T-helper 1 cell treated with Interleukin-12 subunit alpha and Interleukin-12 subunit beta and Interleukin-4 antibody, amounts not matched to agents 30 ng/mL and 1 ng/mL, for 36 hours (primary cell): Measurements from ENCODE around the gene FUNDC1. TPM values are rescaled to one million over a fixed set of nuclear protein-coding genes. Genes with fewer than 3 reads are reported as not detected.
"Not testable (repeated sequence)": the region's sequence is repeated elsewhere in the genome, so short reads cannot be mapped to it uniquely, and the experiment has no call there.

Source experiments
- intact Hi-C: fragments of 100-400 bp; cut with micrococcal nuclease; formaldehyde crosslinking; loops from one replicate; pipeline ENCODE4 v1.15.1; 2024
- total RNA-seq: library from RNA; stranded (reverse); gene quantifications from 2 replicates; pipeline ENCODE4 v1.2.3, GENCODE V29; 2022

FUNDC1 gene, protein sequence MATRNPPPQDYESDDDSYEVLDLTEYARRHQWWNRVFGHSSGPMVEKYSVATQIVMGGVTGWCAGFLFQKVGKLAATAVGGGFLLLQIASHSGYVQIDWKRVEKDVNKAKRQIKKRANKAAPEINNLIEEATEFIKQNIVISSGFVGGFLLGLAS
- 8.3 and 8.5 TPM in 2 replicates for total RNA-seq

DNA sequence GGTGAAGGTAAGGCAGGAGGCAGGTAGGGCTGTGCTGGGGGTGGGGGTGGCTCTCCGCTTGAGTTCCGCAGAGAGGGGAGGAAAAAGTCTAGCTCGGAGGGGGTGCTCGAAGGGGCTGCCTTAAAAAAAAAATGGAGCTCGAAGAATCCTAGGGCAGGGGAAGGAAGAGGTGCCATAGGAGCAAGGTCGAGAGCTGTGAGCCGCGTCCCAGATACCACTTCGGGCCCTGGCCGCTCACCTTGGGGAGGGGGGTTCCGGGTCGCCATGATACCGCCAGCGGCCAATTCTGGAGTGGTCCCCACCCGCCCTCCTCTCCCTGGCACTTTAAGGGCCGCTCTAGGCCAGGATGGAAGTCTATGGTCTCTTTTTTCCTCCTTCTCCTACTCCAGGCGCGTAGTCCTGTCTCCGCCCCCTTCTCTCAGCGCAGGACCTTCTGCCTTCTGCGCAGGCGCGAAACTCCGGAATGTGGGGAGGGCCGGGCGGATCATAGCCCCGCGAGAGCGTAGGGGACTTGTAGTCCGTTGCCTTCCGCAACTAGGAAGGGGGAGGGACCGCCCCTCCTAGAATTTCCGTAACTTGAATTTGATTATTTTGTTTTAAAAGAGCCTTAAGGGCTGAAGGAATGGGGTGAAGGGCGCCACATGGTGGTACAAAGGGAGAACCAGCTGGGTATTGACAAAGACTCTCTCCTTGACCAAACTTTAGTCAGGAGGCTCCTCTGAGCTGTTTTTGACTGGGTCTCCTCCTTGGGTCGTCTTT is at the start of gene FUNDC1:
FUNDC1 (minus strand) TSS at position 293 of the 759 bp plus-strand sequence; CDS start at position 266, 27 bp downstream.
- intact Hi-C loops: loop anchor here (1.0 to 5.0 kb wide), 7 partner anchors 198 to 644 kb away; partner anchors contain the start of gene KDM6A

DNA sequence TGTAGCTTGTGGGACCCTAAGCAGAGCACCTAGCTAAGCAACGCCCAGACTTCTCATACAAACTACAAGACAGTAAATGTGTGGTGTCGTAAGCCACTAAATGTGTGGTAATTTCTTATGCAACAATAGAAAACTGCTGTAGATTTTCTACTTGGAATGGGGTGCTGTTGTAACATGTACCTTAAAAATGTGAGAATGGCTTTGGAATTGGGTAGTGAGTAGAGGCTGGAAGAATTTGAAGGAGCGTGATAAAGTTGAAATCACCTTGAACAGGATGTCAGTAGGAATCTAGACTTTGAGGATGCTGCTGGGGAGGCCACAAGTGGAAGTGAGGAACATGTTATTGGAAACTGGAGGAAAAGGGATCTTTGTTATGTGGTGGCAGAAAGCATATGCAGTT is 43.2 kb upstream of the FUNDC1 start:
- intact Hi-C loops: no loop called here

DNA sequence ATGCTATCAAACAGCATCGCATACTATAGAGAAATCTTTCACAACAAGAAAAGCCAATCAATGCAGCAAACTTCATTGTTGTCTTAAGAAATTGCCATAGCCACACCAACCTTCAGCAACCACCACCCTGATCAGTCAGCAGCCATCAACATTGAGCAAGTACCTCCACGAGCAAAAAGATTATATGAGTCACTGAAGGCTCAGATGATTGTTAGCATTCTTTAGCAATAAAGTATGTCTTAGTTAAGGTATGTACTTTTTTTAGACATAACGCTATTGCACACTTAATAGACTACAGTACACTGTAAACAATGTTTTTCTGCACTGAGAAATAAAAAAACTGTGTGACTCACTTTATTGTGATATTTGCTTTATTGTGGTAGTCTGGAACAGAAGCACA is 37.8 kb upstream of the FUNDC1 start:
- intact Hi-C loops: no loop called here

DNA sequence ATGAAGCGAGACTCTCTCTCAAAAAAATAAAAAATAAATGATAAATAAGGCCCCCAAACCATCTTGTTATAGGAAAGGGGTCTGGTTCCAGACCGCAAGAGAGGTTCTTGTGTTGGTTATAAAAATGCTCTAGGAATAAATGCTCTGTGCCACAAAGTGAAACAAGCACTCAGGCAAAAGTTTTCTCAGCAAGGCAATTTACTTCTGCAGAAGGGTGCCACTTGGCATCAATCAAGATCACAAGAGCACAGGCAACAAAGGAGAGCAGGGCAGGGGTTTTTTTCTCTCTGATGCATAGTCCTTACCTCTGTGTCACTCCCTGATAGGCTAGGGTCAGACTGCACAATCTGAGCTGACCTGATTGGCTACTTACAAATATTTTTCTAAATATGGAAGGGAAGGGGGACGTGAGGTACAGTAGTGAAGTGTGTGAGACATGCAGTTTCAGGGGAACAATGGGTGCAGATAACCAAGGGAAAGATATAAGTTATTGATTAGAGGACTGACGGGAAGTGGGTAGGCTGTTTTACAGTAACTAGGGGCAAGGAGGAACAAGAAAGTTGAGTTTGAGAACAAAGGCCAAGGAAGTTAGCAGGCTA is 29.8 kb upstream of the FUNDC1 start:
- intact Hi-C loops: no loop called here

DNA sequence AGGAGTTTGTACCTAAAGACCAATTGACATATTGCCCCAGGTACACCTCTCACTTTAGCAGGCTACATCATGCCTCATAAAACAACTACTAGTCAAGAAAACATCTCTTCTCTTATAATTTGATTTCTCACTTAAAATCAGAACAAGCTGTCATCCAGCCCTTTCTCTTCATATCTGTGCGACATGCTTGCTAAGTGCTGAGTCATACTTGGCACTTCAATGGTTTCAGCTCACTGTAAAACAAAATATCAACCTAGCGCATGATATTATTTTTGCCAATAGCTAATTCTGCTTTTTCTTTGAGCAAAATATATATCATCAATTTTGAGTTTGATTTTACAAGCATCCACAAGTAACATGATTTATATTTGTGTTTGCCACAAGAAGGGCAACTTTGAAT is 27.9 kb upstream of the FUNDC1 start:
- intact Hi-C loops: no loop called here

DNA sequence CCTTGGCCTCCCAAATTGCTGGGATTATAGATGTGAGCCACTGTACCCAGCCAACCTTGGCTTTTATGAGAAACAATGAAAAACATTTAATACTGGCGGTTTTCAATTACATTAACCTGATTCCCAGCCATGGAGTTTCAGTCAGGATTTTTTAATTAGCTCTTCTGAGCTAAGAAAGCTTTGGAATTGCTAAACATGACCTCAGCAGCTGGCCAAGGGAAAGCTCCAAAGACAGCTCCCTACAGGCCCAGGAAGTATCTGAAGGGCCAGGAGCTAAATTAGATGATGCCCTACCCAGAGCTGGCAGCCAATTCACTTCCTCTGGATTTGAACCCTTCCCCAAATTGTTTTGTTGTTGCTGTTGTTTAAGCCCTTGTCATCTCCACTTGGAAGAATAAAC is 26.5 kb upstream of the FUNDC1 start:
- intact Hi-C loops: no loop called here

DNA sequence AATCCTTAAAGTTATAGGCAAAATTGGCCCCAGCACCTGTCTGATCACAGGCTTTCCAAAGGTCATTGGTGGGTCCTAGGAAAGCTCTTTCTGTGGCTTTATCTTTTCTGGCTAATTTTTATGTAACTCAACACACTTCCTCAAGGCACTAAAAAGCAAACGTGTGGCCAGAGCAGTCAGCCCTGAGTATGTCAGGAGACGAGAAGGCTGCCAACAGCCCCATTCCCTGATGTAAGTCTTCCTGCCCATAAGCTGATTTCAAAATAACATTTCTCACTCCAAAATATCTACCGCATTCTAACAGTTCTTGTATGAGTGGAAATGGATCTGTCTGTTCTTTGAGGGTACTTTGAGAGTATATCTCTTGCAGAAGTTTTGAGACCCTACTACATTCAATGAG is 25.5 kb upstream of the FUNDC1 start:
- intact Hi-C loops: no loop called here

DNA sequence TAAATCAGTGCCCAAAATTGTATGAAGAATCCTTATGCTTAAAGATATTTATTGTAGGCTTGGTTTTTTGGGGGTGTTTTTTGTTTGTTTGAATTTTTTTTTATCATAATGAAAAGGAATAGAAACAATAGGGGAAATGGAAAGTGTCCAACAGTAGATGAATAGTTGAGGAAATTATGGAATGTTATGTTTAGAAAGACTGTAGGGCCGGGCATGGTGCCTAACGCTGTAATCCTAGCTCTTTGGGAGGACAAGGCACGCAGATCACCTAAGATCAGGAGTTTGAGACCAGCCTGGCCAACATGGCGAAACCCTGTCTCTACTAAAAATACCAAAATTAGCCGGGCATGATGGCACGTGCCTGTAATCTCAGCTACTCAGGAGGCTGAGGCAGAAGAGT is 19.2 kb upstream of the FUNDC1 start:
- intact Hi-C loops: not testable (repeated sequence)

DNA sequence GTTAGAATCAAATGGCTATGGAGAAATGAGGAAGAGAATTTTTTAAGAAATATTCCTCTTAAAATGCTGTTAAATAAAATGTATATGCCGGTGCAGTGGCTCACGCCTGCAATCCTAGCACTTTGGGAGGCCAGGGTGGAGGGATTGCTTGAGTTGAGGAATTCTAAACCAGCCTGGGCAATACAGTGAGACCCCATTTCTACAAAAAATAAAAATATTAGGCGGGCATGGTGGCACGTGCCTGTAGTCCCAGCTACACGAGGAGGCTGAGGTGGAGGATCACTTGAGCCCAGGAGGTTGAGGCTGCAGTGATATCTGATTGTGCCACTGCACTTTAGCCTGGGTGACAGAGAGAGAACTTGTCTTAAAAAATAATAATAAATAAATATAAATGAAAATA is 7.9 kb upstream of the FUNDC1 start:
- intact Hi-C loops: no loop called here

DNA sequence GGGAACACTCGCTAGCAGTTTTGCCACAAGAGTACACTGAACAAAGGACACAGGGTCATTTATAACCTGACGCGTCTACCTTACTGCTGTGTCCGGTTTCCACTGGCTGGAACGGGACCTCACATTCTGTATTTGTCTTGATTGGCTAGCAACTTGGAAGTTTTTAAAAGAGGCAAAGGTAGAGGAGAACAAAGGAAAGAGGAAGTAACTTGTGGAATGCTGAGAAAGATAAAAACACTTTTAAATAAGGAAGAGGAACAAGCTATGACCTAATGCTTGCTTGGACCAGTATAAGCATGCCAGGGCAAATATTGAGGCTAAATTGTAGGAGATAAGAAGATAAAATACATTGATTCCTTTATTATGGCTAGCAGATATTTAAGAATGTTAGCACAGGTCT is 2.8 kb upstream of the FUNDC1 start:
- intact Hi-C loops: not testable (repeated sequence)

DNA sequence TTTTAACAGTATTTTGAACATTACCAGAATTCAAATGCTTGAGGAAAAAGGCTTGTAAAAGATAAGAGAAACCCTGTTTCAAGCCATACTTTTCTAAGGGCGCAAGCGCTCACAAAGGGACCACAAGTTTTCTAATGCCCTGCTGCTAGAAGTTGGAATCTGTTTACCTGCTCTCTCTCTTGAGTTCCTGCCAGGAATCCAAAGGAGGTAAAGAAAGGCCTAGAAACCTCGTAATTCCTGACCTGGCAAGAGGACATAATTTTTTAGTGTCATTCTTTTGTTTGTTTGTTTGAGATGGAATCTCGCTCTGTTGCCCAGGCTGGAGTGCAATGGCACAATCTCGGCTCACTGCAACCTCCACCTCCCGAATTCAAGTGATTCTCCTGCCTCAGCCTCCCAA is 1.4 kb upstream of the FUNDC1 start:
- intact Hi-C loops: loop anchor here (5.0 kb wide), 3 partner anchors 302 to 588 kb away; no protein-coding TSS in a partner anchor

DNA sequence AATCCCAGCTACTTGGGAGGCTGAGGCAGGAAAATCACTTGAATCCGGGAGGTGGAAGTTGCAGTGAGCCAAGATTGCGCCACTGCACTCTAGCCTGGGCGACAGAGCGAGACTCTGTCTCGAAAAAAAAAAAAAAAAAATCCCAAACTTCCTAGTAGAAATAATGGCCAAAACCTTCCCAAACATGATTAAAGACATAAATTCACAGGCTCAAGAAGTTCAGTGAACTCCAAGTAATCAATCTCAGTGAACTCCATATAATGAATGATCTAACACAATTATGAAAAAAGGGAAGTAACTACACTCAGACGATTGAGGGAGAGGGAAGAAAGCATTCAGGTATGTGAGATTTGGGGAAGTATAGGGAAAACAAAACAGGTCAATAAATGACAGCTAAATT is 6.5 kb downstream of the FUNDC1 start:
- intact Hi-C loops: no loop called here

DNA sequence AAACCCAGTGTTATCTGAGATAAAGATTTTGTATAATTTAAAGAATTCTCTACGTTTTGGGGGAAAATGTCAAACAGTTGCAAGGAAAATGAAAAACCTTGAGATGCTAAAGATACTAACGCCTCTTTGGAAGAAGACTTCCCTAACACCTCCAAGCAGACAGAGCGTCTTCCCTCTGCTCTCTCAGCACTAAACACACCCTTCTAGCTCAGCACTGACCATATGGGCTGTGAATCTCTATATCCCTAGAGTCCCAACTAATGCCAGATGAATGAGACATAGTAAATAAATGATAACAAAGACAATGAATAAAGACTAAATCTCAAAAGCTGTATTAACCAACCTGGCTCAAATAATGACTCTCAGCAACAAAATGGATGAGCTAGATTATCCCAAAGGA is 13.3 kb downstream of the FUNDC1 start:
- intact Hi-C loops: no loop called here

DNA sequence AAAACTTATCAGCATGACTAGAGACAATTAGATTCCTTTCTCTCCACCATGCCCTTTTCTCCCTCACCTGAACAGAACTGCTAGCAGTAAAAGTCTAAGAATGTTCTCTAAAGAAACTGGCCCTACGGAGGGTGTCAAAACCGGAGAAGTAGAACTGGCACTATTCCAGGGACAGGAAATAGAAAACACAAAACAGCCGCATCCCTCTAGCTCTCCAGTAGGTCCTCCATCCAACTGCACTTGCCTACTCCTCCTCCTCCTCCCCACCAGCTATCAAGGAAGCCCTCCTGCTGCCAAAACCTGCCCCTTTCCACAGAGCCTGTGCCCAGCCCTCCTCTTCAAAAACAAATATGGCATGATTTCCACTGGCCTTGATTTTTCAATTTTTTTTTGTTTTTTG is 28.4 kb downstream of the FUNDC1 start:
- intact Hi-C loops: no loop called here

DNA sequence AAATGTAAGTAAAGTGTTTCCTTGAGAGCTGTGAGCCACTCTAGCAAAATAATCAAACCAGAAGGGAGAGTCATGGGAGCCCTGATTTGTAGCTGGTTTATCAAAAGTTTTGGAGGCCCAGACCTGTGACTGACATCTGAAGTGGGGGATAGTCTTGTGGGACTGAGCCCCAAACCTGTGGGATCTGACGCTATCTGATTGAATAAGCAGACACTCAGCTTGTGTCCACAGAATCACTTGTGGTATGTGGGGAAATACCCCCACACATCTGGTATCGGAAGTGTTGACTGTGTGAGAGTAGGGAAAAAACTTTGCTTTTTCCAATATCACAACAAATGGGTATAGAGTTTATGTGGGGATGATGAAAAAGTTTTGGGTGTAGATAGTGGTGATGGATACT is 35.4 kb downstream of the FUNDC1 start:
- intact Hi-C loops: no loop called here

DNA sequence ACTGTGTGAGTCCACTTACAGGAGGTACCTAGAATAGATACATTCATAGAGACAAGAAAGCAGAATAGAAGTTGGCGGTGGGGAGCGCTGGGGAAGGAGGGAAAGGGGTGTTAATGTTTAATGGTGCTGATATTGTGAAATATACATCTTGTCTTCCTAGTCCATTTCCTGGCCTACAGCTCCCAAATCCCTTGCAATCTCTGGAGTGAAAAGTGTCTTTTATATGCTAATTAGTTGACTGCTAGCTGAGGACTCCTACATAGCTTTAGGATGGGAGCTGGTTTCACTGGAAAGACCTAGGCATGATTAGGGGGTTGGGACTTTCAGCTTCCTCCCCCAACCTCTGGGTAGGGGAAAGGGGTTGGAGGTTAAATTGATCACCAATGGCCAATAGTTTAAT is 36.0 kb downstream of the FUNDC1 start:
- intact Hi-C loops: no loop called here

DNA sequence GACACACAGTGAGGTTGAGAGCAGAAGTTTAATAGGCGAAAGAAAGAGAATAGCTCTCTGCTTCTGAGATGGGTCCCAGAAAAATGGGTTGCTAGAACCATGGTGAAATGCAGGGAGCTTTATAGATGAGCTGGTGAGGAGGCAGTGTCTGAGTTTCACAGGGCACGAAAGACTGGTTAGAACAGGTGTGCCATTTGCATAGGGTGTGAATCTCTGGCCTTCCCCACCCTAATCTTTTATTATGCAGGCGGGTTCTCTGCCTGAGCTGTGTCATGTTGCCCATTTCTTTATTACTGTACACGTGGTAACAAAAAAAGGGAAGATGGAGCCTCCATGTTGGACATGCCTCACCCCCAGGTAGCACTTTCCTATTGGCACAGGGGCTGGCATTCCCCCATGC is 39.1 kb downstream of the FUNDC1 start:
- intact Hi-C loops: no loop called here

DNA sequence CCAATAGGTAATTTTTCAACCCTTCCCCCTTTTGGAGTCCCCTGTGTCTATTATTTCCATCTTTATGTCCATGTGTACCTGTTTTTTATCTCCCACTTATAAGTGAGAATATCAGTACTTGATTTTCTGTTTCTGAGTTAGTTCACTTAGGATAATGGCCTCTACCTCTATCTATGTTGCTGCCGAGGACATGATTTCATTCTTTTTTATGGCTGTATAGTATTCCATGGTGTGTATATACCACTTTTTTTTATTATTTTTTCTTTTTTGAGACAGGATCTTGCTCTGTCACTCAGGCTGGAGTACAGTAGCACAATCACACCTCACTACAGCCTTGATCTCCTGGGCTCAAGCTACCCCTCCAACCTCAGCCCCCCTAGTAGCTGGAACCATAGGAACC is 47.6 kb downstream of the FUNDC1 start:
- intact Hi-C loops: no loop called here

DNA sequence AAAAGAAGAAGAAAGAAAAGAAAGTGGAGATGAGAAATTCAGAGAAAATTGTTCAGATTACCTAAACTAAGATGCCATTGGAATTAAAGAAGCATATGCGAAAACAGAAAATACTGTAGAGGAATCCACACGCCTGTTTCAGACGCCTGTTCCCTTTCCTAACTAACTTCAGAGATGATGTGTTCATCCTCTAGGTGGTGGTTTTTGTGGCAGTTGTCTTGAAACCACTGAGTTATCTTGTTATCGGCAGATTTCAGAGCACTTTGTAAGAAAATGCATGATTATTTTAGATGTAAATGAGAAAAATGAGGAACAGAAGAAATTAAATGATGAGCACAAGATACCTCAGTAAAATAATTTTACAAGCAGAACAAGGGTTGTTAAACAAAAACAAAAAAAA is 48.3 kb downstream of the FUNDC1 start:
- intact Hi-C loops: no loop called here

DNA sequence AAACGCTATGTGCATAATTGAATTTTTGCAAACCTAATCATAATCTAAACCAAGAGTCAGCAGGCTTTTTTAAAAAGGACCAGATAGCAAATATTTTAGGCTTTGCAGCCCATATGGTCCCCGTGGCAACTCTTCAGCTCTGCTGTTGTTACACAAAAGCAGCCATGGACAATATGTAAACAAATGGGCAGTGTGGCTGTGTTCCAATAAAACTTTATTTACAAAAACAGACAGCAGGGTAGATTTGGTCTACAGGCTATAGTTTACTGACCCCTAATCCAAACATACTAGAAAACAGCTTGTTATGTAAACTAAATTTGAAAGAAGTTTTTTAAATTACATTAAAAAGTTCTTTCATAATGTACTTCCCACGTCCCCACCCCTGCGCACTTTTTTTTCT is 53.1 kb downstream of the FUNDC1 start:
- intact Hi-C loops: no loop called here

DNA sequence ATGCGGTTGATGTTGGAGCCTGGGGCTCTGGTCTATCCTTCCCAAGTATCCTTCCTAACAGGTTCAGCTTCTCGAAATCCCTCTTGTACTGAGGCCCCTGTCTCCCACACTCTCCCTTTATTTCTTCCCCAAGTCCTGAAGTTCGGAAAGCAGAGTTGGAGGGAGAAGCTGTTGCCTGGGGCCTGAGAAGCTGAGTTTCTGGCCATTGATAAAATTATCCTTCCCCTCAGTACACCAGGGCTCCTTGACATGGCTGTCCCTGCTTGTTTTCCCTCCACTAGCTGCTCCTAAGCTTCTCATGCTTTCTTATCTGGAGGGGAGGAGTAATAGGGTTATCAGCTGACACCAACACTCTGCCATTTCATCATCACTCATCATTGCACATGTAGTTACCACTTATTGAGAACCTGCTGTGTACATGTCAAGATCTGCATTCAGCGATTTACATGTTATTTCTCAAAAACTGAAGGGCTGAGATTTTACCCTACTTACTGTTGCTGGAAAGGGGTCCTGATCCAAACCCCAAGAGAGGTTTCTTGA is 58.0 kb downstream of the FUNDC1 start:
- intact Hi-C loops: no loop called here

DNA sequence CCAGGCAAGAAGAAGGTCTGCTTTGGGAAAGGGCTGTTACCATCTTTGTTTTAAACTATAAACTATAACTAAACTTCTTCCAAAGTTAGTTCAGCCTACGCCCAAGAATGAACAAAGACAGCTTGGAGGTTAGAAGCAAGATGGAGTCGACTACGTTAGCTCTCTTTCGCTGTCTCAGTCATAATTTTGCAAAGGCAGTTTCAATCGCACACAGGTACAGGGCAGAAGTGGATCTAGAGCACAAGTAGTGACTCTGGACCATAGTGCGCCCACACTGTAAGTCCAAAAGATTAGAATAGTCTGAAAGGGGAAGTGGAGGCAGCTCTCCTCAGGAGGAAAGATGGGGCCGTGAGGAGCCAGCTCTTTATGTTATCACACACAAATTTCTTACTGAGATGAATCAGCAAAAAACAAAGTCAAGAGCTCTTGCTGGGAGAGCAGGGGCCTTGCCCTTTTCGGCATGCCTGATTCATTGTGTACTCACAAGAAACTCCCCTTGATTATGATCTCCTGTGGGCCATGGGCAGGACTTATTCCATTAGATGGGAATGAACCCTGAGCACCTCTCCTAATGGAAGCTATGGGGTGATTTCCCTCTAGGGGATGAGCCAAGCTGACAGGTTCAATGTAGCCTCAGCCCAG is 58.6 kb downstream of the FUNDC1 start:
- intact Hi-C loops: no loop called here
